ENCODE data around the gene CELA1. TPM values are rescaled to one million over a fixed set of nuclear protein-coding genes. Genes with fewer than 3 reads are reported as not detected.
"Not testable (repeated sequence)": the region's sequence is repeated elsewhere in the genome, so short reads cannot be mapped to it uniquely, and the experiment has no call there.

CELA1 gene
- total and polyA plus RNA-seq, 9 donors = not detected

DNA sequence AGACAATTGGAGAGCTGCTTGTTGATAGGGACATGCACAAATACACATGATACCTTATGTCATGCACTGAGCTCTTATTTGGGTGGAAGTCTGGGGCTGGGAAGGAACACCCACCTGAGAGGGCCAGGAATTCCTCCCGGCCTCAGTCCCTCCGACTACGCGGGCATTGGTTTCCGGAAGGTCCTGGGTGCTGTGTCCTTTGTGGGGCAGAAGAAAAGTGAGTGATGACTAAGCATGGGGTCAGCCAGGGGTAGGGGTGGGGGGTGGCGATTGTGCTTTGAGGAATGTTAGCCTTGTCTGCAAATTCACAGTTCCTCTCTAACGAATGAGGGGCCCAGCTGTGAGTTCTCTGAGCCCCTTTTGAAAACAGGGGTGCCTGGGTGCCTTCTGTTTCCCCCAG lies 798 bp downstream of the CELA1 start:
- Histone ChIP-seq H3K4me1 (ENCODE audit: control insufficient read depth, insufficient read depth, low read length) (peaks cover 3% of the 10 kb centered on the region), H3K9me3 (replicated peaks; ENCODE audit: control insufficient read depth, low read depth, low read length) (no peaks in the 10 kb centered on the region), H3K27me3 (ENCODE audit: control insufficient read depth, insufficient read depth, low read length) (no peaks in the 10 kb centered on the region), H3K4me3 (ENCODE audit: low read length) (no peak overlapping the region), H3K27ac (ENCODE audit: low read length) (no peak overlapping the region), H3K36me3 (ENCODE audit: control insufficient read depth, insufficient read depth, low read length) (no peaks in the 10 kb centered on the region)
- no peak for DNase-seq
- 54% methylated on average over 4 of the region's 7 CpGs for WGBS (ENCODE audit: insufficient coverage)

DNA sequence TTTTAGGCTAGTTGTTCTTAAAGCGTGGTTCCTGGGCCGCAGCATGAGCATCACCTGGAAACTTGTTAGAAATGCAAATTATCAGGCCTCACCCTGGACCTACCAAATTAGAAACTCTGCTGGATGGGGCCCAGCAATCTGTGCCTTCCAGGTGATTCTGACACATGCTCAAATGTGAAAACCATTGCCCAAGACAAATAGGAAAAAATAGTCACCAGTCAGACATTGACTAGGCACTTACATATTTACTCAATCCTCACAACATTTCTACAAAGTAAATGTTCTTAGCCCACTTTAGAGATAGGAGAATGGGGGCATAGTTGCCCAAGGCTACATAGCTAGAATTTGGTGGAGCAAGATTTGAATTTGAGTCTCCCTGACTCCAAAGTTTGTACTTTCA lies 3.3 kb downstream of the CELA1 start:
- DNase-seq = no peak
- H3K27me3 ChIP-seq (ENCODE audit: control insufficient read depth, insufficient read depth, low read length) = no peaks in the 10 kb centered on the region
- H3K27ac ChIP-seq (ENCODE audit: low read length) = no peak overlapping the region
- H3K9me3 ChIP-seq (replicated peaks; ENCODE audit: control insufficient read depth, low read depth, low read length) = no peaks in the 10 kb centered on the region
- peaks cover 3% of the 10 kb centered on the region for H3K4me1 ChIP-seq (ENCODE audit: control insufficient read depth, insufficient read depth, low read length)
- no peak overlapping the region for H3K4me3 ChIP-seq (ENCODE audit: low read length)
- no peaks in the 10 kb centered on the region for H3K36me3 ChIP-seq (ENCODE audit: control insufficient read depth, insufficient read depth, low read length)
- WGBS (ENCODE audit: insufficient coverage) = 80% methylated on average over 1 of the region's 2 CpGs

GRCh38 chr12:51342416-51342815 lies 4.1 kb downstream of the CELA1 start:
- WGBS (ENCODE audit: insufficient coverage) = 90% methylated on average over 7 of the region's 10 CpGs
- Histone ChIP-seq H3K27ac (ENCODE audit: low read length) (no peak overlapping the region), H3K36me3 (ENCODE audit: control insufficient read depth, insufficient read depth, low read length) (no peaks in the 10 kb centered on the region), H3K27me3 (ENCODE audit: control insufficient read depth, insufficient read depth, low read length) (no peaks in the 10 kb centered on the region), H3K4me1 (ENCODE audit: control insufficient read depth, insufficient read depth, low read length) (peaks cover 3% of the 10 kb centered on the region), H3K4me3 (ENCODE audit: low read length) (no peak overlapping the region), H3K9me3 (replicated peaks; ENCODE audit: control insufficient read depth, low read depth, low read length) (no peaks in the 10 kb centered on the region)
- no peak for DNase-seq

GRCh38 chr12:51341251-51342007 lies 5.0 kb downstream of the CELA1 start:
- no peaks in the 10 kb centered on the region for H3K27me3 ChIP-seq (ENCODE audit: control insufficient read depth, insufficient read depth, low read length)

DNA sequence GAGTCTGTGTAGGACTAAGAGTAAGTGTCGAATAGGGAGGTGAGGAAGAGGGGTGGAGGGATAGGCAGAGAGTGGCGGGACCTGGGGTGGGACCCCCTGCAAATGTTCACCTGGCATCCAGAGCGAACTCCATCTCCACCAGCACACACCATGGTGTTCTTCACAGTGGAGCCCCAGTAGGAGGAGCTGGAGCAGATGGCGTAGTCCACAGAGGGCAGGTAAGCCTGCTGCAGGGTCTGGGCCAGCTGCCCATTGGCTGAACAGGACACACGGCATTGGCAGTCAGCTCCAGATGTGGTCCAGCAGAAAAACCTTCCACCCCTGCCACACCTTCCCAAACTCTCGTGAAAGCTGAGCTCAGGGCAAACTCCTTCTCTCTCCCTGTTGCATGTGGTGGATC lies 6.7 kb downstream of the CELA1 start:
- Histone ChIP-seq H3K27me3 (ENCODE audit: control insufficient read depth, insufficient read depth, low read length) (no peaks in the 10 kb centered on the region), H3K27ac (ENCODE audit: low read length) (no peak overlapping the region), H3K36me3 (ENCODE audit: control insufficient read depth, insufficient read depth, low read length) (no peaks in the 10 kb centered on the region), H3K4me3 (ENCODE audit: low read length) (no peak overlapping the region), H3K4me1 (ENCODE audit: control insufficient read depth, insufficient read depth, low read length) (peaks cover 3% of the 10 kb centered on the region), H3K9me3 (replicated peaks; ENCODE audit: control insufficient read depth, low read depth, low read length) (no peaks in the 10 kb centered on the region)
- WGBS (ENCODE audit: insufficient coverage) = 65% methylated on average over 3 of the region's 6 CpGs
- no peak for DNase-seq

More at GRCh38 chr12:51341251-51342007, 5.0 kb downstream of the CELA1 start:
- H3K36me3 ChIP-seq (ENCODE audit: control insufficient read depth, insufficient read depth, low read length) = no peaks in the 10 kb centered on the region
- peaks cover 3% of the 10 kb centered on the region for H3K4me1 ChIP-seq (ENCODE audit: control insufficient read depth, insufficient read depth, low read length)
- H3K9me3 ChIP-seq (replicated peaks; ENCODE audit: control insufficient read depth, low read depth, low read length) = no peaks in the 10 kb centered on the region
- whole genome bisulfite sequencing (ENCODE audit: insufficient coverage) = 65% methylated on average over 3 of the region's 9 CpGs
- no peak overlapping the region for H3K27ac ChIP-seq (ENCODE audit: low read length)
- DNase-seq = peak; percentile 77
- H3K4me3 ChIP-seq (ENCODE audit: low read length) = peak overlapping the region; percentile 14

GRCh38 chr12:51337336-51337735 lies 9.1 kb downstream of the CELA1 start:
- H3K4me3 ChIP-seq (ENCODE audit: low read length); H3K4me1 ChIP-seq (ENCODE audit: control insufficient read depth, insufficient read depth, low read length); DNase-seq; H3K27ac ChIP-seq (ENCODE audit: low read length); H3K27me3 ChIP-seq (ENCODE audit: control insufficient read depth, insufficient read depth, low read length); H3K9me3 ChIP-seq (replicated peaks; ENCODE audit: control insufficient read depth, low read depth, low read length); H3K36me3 ChIP-seq (ENCODE audit: control insufficient read depth, insufficient read depth, low read length): not testable (repeated sequence)

DNA sequence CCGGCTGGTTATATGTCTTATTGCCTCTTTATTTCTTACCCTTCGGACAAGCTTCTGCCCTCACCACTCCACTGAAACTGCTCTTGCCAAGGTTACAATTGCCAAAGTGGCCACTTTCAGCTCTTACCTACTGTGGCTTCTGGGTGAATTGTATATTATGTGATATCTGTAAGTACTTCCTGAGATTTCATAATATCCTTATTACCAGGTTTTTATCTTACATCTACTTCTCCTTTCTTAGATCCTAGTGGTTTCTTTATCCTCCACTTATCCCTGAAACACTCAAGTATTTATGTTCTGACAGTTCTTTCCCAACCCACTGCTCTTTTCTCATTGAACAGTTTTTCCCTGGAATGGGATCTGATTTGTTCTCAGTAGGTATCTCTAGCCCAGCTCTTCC lies 10.5 kb downstream of the CELA1 start:
- Histone ChIP-seq H3K4me1 (ENCODE audit: control insufficient read depth, insufficient read depth, low read length) (no peaks in the 10 kb centered on the region), H3K27ac (ENCODE audit: low read length) (no peak overlapping the region), H3K27me3 (ENCODE audit: control insufficient read depth, insufficient read depth, low read length) (no peaks in the 10 kb centered on the region), H3K4me3 (ENCODE audit: low read length) (no peak overlapping the region), H3K9me3 (replicated peaks; ENCODE audit: control insufficient read depth, low read depth, low read length) (no peaks in the 10 kb centered on the region), H3K36me3 (ENCODE audit: control insufficient read depth, insufficient read depth, low read length) (no peaks in the 10 kb centered on the region)
- DNase-seq = no peak
- 92% methylated on average over 2 of the region's 2 CpGs for WGBS (ENCODE audit: insufficient coverage)

GRCh38 chr12:51334764-51335163 lies 11.7 kb downstream of the CELA1 start:
- Histone ChIP-seq H3K27me3 (ENCODE audit: control insufficient read depth, insufficient read depth, low read length) (no peaks in the 10 kb centered on the region), H3K36me3 (ENCODE audit: control insufficient read depth, insufficient read depth, low read length) (no peaks in the 10 kb centered on the region), H3K4me1 (ENCODE audit: control insufficient read depth, insufficient read depth, low read length) (no peaks in the 10 kb centered on the region), H3K9me3 (replicated peaks; ENCODE audit: control insufficient read depth, low read depth, low read length) (no peaks in the 10 kb centered on the region), H3K27ac (ENCODE audit: low read length) (no peak overlapping the region), H3K4me3 (ENCODE audit: low read length) (no peak overlapping the region)
- DNase-seq = no peak
- WGBS (ENCODE audit: insufficient coverage) = 38% methylated on average over 2 of the region's 4 CpGs

- no peak overlapping the region for H3K27ac ChIP-seq (ENCODE audit: low read length)
- no peak overlapping the region for H3K4me3 ChIP-seq (ENCODE audit: low read length)
- H3K27me3 ChIP-seq (ENCODE audit: control insufficient read depth, insufficient read depth, low read length) = peaks cover 2% of the 10 kb centered on the region
- no peaks in the 10 kb centered on the region for H3K4me1 ChIP-seq (ENCODE audit: control insufficient read depth, insufficient read depth, low read length)
- DNase-seq = no peak
- no peaks in the 10 kb centered on the region for H3K36me3 ChIP-seq (ENCODE audit: control insufficient read depth, insufficient read depth, low read length)
- no peaks in the 10 kb centered on the region for H3K9me3 ChIP-seq (replicated peaks; ENCODE audit: control insufficient read depth, low read depth, low read length)
- WGBS (ENCODE audit: insufficient coverage) = 90% methylated on average over 1 of the region's 6 CpGs
Measured at GRCh38 chr12:51333536-51333935, 12.9 kb downstream of the CELA1 start.

DNA sequence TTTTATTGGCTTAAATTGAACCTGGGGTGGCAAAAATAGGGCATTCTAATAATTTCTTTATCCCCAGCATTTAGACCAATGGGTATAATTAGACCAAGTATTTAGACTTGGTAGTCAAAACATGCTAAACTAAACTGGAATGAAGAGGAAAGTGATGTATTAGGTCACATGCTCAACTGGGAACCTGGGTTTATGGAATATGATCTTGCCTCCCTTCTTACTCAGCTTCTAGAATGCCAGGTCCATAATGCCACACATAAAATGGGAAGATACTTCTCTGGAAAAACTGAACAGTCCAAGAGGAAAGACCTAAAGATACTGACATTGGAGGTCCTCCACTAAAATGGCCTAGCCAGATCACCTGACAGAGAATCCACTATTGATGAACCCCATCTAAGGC lies 16.3 kb downstream of the CELA1 start:
- DNase-seq = no peak
- Histone ChIP-seq H3K4me1 (ENCODE audit: control insufficient read depth, insufficient read depth, low read length) (no peaks in the 10 kb centered on the region), H3K9me3 (replicated peaks; ENCODE audit: control insufficient read depth, low read depth, low read length) (no peaks in the 10 kb centered on the region), H3K36me3 (ENCODE audit: control insufficient read depth, insufficient read depth, low read length) (no peaks in the 10 kb centered on the region), H3K4me3 (ENCODE audit: low read length) (no peak overlapping the region), H3K27ac (ENCODE audit: low read length) (no peak overlapping the region), H3K27me3 (ENCODE audit: control insufficient read depth, insufficient read depth, low read length) (peaks cover 2% of the 10 kb centered on the region)

- WGBS (ENCODE audit: insufficient coverage) = 65% methylated on average over 5 of the region's 5 CpGs
- Histone ChIP-seq H3K9me3 (replicated peaks; ENCODE audit: control insufficient read depth, low read depth, low read length) (no peaks in the 10 kb centered on the region), H3K36me3 (ENCODE audit: control insufficient read depth, insufficient read depth, low read length) (no peaks in the 10 kb centered on the region), H3K27me3 (ENCODE audit: control insufficient read depth, insufficient read depth, low read length) (peaks cover 2% of the 10 kb centered on the region), H3K4me1 (ENCODE audit: control insufficient read depth, insufficient read depth, low read length) (no peaks in the 10 kb centered on the region), H3K4me3 (ENCODE audit: low read length) (no peak overlapping the region), H3K27ac (ENCODE audit: low read length) (no peak overlapping the region)
- no peak for DNase-seq
Measured at GRCh38 chr12:51329742-51330141, 16.7 kb downstream of the CELA1 start.
